GM12878 (cell line): ENCODE results near the gene LRP1B. TPM values are rescaled to one million over a fixed set of nuclear protein-coding genes. Genes with fewer than 3 reads are reported as not detected.
"Not testable (repeated sequence)": the region's sequence is repeated elsewhere in the genome, so short reads cannot be mapped to it uniquely, and the experiment has no call there.

ENCODE experiments used
- ATAC-seq: fragments of 200-7000 bp; cut with Tn5 transposase; 3 replicates; pipeline ENCODE4 v1.9.1; 2020; ENCODE audit warnings: mild to moderate bottlenecking, moderate library complexity
- BruUV-seq: library from RNA; stranded (reverse); fragments of 400-500 nt; replicated peaks from 2 replicates; lab custom pipeline; 2021; lab: Mats Ljungman, UMichigan
- CTCF ChIA-PET: fragments of 300-600 bp; sonication (Branson Sonifier 250); formaldehyde crosslinking; extraction: SDS; loops from one replicate; lab custom pipeline; 2021; ENCODE audit warnings: inconsistent platforms; lab: Yijun Ruan, JAX
- POLR2A ChIA-PET: fragments of 350-600 bp; formaldehyde crosslinking; extraction: SDS; loops from one replicate; lab custom pipeline; 2021; ENCODE audit warnings: inconsistent platforms; lab: Charles Lee
- RAD21 ChIA-PET: fragments of 300-600 bp; sonication (Branson Sonifier 250); formaldehyde crosslinking; loops from one replicate; lab custom pipeline; 2023; ENCODE audit warnings: antibody characterized with exemption; ENCODE audit not compliant: unreplicated experiment; lab: Charles Lee
- SMC1A ChIA-PET: fragments of 300-600 bp; sonication (Branson Sonifier 250); formaldehyde crosslinking; loops from one replicate; lab custom pipeline; 2023; ENCODE audit not compliant: unreplicated experiment, uncharacterized antibody; lab: Charles Lee
- DNase-seq: peaks from one replicate; pipeline ENCODE4 v3.0.0-alpha.2; 2011; ENCODE audit warnings: low read depth, low spot score
- FAIRE-seq: peaks from 3 replicates; lab custom pipeline; 2011; peaks lifted over from hg19 to GRCh38; lab: Jason Lieb, UNC
- H2AFZ ChIP-seq: 2 replicates; pipeline ENCODE4 v1.6.0; 2011; ENCODE audit warnings: low read depth, low read length, control low read depth; ENCODE audit not compliant: control insufficient read depth
- H3K27ac ChIP-seq: 2 replicates; pipeline ENCODE4 v1.5.1; 2011; ENCODE audit warnings: control low read depth; ENCODE audit not compliant: control insufficient read depth, insufficient read depth
- H3K27me3 ChIP-seq, 2 experiments: replicated peaks in 1 of 2; 2 replicates each; pipeline versions ENCODE4 v1.6.0 to v1.6.1; 2011; ENCODE audit warnings: low read length in 1 of 2; ENCODE audit not compliant: control insufficient read depth in 2 of 2, insufficient read depth in 2 of 2
- H3K36me3 ChIP-seq, 2 experiments: 2 replicates each; pipeline ENCODE4 v1.5.1; 2011; ENCODE audit warnings: low read length in 1 of 2; ENCODE audit not compliant: control insufficient read depth in 2 of 2, insufficient read depth in 2 of 2
- H3K4me1 ChIP-seq: 2 replicates; pipeline ENCODE4 v1.6.1; 2011; ENCODE audit warnings: mild to moderate bottlenecking, low read length, moderate library complexity, mixed read lengths; ENCODE audit not compliant: control insufficient read depth, insufficient read depth
- H3K4me2 ChIP-seq: 2 replicates; pipeline ENCODE4 v1.6.0; 2011; ENCODE audit warnings: control low read depth; ENCODE audit not compliant: control insufficient read depth, insufficient read depth
- H3K4me3 ChIP-seq: fragments of 200-600 bp; sonication (generic); 2 replicates; pipeline ENCODE4 v1.5.1; 2016
- H3K79me2 ChIP-seq: 2 replicates; pipeline ENCODE4 v1.6.0; 2011; ENCODE audit warnings: low read length; ENCODE audit not compliant: control insufficient read depth, insufficient read depth
- H3K9ac ChIP-seq: 2 replicates; pipeline ENCODE4 v1.8.0; 2011; ENCODE audit warnings: low read length, control low read depth, mixed read lengths; ENCODE audit not compliant: control insufficient read depth, insufficient read depth
- H3K9me3 ChIP-seq: replicated peaks from 3 replicates; pipeline ENCODE4 v1.5.1; 2011; ENCODE audit warnings: mild to moderate bottlenecking, low read length; ENCODE audit not compliant: control insufficient read depth, insufficient read depth
- H4K20me1 ChIP-seq: 2 replicates; pipeline ENCODE4 v1.6.0; 2011; ENCODE audit not compliant: control insufficient read depth, insufficient read depth
- HDAC6 ChIP-seq: fragments of 200-600 bp; sonication (generic); IDR thresholded peaks from one replicate; pipeline ENCODE4 v1.8.0; 2017; ENCODE audit warnings: antibody characterized with exemption; ENCODE audit not compliant: unreplicated experiment
- POLR2AphosphoS5 ChIP-seq: IDR thresholded peaks from 2 replicates; pipeline ENCODE4 v1.6.1; 2011; ENCODE audit warnings: mild to moderate bottlenecking, low read length, inconsistent platforms
- ZBED1 ChIP-seq: IDR thresholded peaks from 2 replicates; pipeline ENCODE4 v1.6.1; 2016; ENCODE audit warnings: borderline replicate concordance
- WGBS: methylation state at CpG from one replicate; pipeline ENCODE4 v1.1.6; 2016; ENCODE audit warnings: low lambda C conversion rate; ENCODE audit not compliant: insufficient replicate concordance, insufficient coverage; ENCODE audit errors: missing lambda C conversion rate; 5-methylcytosine and 5-hydroxymethylcytosine counted together
- in situ Hi-C: fragments of 300-500 bp; cut with MboI; formaldehyde crosslinking; loops from 9 replicates; pipeline ENCODE4 v1.14.3; 2018; ENCODE audit warnings: mixed read lengths
- intact Hi-C: fragments of 100-400 bp; cut with micrococcal nuclease; formaldehyde crosslinking; loops from one replicate; pipeline ENCODE4 v1.14.2; 2022; ENCODE audit not compliant: unreplicated experiment
- polyA plus RNA-seq, 11 experiments: library from polyadenylated mRNA; depleted of rRNA in 4 of 11; unstranded in 6 of 11; stranded (reverse) in 5 of 11; fragments of >200 nt; fragmentation: Nextera tagmentation in 4 of 11; fragmentation: Illumina TruSeq in 1 of 11; extraction: Ambion mirVana in 4 of 11; extraction: Trizol in 1 of 11; gene quantifications; 1 replicate in 1 of 11; 2 replicates in 10 of 11; pipeline versions ENCODE4 v1.2.1 to v1.2.3, GENCODE V29; 2011 to 2016; ENCODE audit warnings: inconsistent platforms in 2 of 11, missing spikeins in 2 of 11, low read depth in 1 of 11
- total RNA-seq, 4 experiments: library from RNA; depleted of rRNA in 3 of 4; stranded (reverse); fragments of >200 nt in 3 of 4; fragmentation: Illumina TruSeq in 1 of 4; extraction: Trizol in 1 of 4; gene quantifications; 2 replicates each; pipeline versions ENCODE4 v1.2.1 to v1.2.3, GENCODE V29; 2013 to 2021
- TF ChIP-seq, protein P1 (sequence below): IDR thresholded peaks from 2 replicates; pipeline ENCODE4 v1.6.1; 2011; ENCODE audit warnings: borderline replicate concordance, low read depth, mild to moderate bottlenecking, moderate library complexity, low read length; ENCODE audit not compliant: insufficient read depth, poor library complexity, severe bottlenecking
- TF ChIP-seq, protein P2 (sequence below): fragments of 450-650 bp; IDR thresholded peaks from 2 replicates; pipeline ENCODE4 v1.6.1; 2018; ENCODE audit warnings: borderline replicate concordance, mild to moderate bottlenecking; ENCODE audit not compliant: partially characterized antibody

LRP1B gene
- total and polyA plus RNA-seq, 10 of the 15 experiments (the other 5 are each of a cell fraction or from before 2014, with no cell fraction given) = under 0.01 to 0.06 (median 0.03) TPM; not detected in 5

- no peak overlapping the region for H3K9ac ChIP-seq
- no peaks in the 10 kb centered on the region for H3K4me1 ChIP-seq
- ATAC-seq = no peak
- no peaks in the 10 kb centered on the region for H3K27me3 ChIP-seq
- H3K4me2 ChIP-seq = no peak overlapping the region
- ChIA-PET POLR2A (no interaction called here), RAD21 (no interaction called here), SMC1A (interaction anchor here (0.7 kb wide), 1 partner anchor 12 kb away, joined by 3 read pairs; no protein-coding TSS in a partner anchor), CTCF (no interaction called here)
- no TSS peak for BruUV-seq
- H2AFZ ChIP-seq = no peak overlapping the region
- WGBS = 77% methylated on average over 2 of the region's 2 CpGs
- no peak for DNase-seq
- TF ChIP-seq HDAC6 (no peak), POLR2AphosphoS5 (no peak), ZBED1 (no peak)
- TF ChIP-seq, protein P1, sequence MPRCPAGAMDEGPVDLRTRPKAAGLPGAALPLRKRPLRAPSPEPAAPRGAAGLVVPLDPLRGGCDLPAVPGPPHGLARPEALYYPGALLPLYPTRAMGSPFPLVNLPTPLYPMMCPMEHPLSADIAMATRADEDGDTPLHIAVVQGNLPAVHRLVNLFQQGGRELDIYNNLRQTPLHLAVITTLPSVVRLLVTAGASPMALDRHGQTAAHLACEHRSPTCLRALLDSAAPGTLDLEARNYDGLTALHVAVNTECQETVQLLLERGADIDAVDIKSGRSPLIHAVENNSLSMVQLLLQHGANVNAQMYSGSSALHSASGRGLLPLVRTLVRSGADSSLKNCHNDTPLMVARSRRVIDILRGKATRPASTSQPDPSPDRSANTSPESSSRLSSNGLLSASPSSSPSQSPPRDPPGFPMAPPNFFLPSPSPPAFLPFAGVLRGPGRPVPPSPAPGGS = no peak
- TF ChIP-seq, protein P2, sequence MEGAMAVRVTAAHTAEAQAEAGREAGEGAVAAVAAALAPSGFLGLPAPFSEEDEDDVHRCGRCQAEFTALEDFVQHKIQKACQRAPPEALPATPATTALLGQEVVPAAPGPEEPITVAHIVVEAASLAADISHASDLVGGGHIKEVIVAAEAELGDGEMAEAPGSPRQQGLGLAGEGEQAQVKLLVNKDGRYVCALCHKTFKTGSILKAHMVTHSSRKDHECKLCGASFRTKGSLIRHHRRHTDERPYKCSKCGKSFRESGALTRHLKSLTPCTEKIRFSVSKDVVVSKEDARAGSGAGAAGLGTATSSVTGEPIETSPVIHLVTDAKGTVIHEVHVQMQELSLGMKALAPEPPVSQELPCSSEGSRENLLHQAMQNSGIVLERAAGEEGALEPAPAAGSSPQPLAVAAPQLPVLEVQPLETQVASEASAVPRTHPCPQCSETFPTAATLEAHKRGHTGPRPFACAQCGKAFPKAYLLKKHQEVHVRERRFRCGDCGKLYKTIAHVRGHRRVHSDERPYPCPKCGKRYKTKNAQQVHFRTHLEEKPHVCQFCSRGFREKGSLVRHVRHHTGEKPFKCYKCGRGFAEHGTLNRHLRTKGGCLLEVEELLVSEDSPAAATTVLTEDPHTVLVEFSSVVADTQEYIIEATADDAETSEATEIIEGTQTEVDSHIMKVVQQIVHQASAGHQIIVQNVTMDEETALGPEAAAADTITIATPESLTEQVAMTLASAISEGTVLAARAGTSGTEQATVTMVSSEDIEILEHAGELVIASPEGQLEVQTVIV = no peak
- intact Hi-C loops = no loop called here
- H3K4me3 ChIP-seq = no peak overlapping the region
- H3K9me3 ChIP-seq = no peaks in the 10 kb centered on the region
- no peak for FAIRE-seq
- H3K79me2 ChIP-seq = no peaks in the 10 kb centered on the region
- no peaks in the 10 kb centered on the region for H4K20me1 ChIP-seq
- H3K27ac ChIP-seq = no peak overlapping the region
- no peaks in the 10 kb centered on the region for H3K36me3 ChIP-seq
- in situ Hi-C loops = no loop called here
These were observed 42.7 kb downstream of the LRP1B start for GRCh38 chr2:142088058-142088568.

DNA sequence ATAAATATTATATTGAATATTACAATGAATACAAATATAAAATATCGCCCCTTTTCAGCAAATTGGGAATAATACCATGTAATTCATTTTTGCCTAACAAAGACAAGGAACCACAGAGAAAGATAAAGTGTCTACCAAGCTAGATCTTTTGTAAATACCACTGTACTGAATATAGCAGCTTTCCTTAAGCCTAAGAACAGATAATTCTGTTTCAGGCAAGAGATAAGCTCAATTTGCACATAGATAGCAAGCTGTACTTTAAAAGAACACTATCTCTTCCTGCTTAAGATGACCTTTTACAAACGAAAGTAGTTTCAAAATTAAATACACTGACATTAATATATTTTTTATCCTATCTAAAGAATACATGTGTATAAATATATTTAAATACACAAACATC, 43.2 kb downstream of the LRP1B start:
- H3K9ac ChIP-seq, BruUV-seq, H2AFZ ChIP-seq, RAD21 ChIA-PET, H3K27me3 ChIP-seq, FAIRE-seq, H3K27ac ChIP-seq, H3K36me3 ChIP-seq, CTCF ChIA-PET, in situ Hi-C loops, H3K79me2 ChIP-seq, H3K4me2 ChIP-seq, H3K4me1 ChIP-seq, intact Hi-C loops, POLR2A ChIA-PET, H4K20me1 ChIP-seq, H3K4me3 ChIP-seq, ATAC-seq, H3K9me3 ChIP-seq, DNase-seq: not testable (repeated sequence)
- SMC1A ChIA-PET = interaction anchor here (0.7 kb wide), 1 partner anchor 12 kb away, joined by 3 read pairs; no protein-coding TSS in a partner anchor
- 0% methylated on average over 2 of the region's 2 CpGs for WGBS
